ENCODE measurements around the gene KLK13. TPM values are rescaled to one million over a fixed set of nuclear protein-coding genes. Genes with fewer than 3 reads are reported as not detected.

Gene KLK13
- total and polyA plus RNA-seq, 2 of the 8 experiments (the other 6 are each of a cell fraction or from before 2014, with no cell fraction given), result 4.2 to 4.5 TPM

- Histone ChIP-seq H2BK120ac (replicated peaks; ENCODE audit: low read depth, low read length) (no peak overlapping the region), H3K23ac (ENCODE audit: insufficient read length) (no peak overlapping the region), H3K4ac (replicated peaks; ENCODE audit: insufficient read length, low read depth, low read length) (no peak overlapping the region), H3K9me3 (ENCODE audit: insufficient read depth in 2 of 2, low read depth in 1 of 2, low read length in 1 of 2) (no peaks in the 10 kb centered on the region), H2BK20ac (ENCODE audit: low read length) (no peak overlapping the region), H3K23me2 (ENCODE audit: low read depth, low read length) (peaks cover 14% of the 10 kb centered on the region; the same call in 1 of the 2 replicates), H3K36me3 (ENCODE audit: control insufficient read depth in 2 of 4, insufficient read depth in 4 of 4, low read length in 3 of 4) (no peaks in the 10 kb centered on the region), H2AFZ (ENCODE audit: low read length) (peak overlapping the region; percentile 41; the same call in 1 of the 2 replicates), H3K27ac (ENCODE audit: low read depth, low read length) (no peak overlapping the region), H3K4me2 (ENCODE audit: insufficient read depth in 1 of 2, low read depth in 2 of 2, low read length in 2 of 2) (peak overlapping the region; percentile 81 to 93), H3K4me3 (ENCODE audit: extremely low read depth in 1 of 4, insufficient read depth in 2 of 4, low read depth in 3 of 4, low read length in 4 of 4) (peak overlapping the region; percentile 51 to 73 (median 52)), H2BK5ac (ENCODE audit: low read depth, low read length) (no peak overlapping the region; the same call in 1 of the 2 replicates), H3K9ac (replicated peaks in 1 of 4; ENCODE audit: extremely low read depth in 1 of 4, low read depth in 3 of 4, low read length in 3 of 4) (no peak overlapping the region; a peak in 1 of 7 replicates), H4K20me1 (replicated peaks in 1 of 2; ENCODE audit: control insufficient read depth in 1 of 2, insufficient read depth in 2 of 2, low read length in 2 of 2) (no peaks in the 10 kb centered on the region), H3K14ac (ENCODE audit: insufficient read length) (no peak overlapping the region), H2BK15ac (ENCODE audit: low read length) (no peak overlapping the region), H3K56ac (replicated peaks; ENCODE audit: insufficient read length, low read depth, low read length) (no peak overlapping the region), H3K4me1 (replicated peaks in 1 of 4; ENCODE audit: control insufficient read depth in 3 of 4, insufficient read depth in 4 of 4, low read length in 3 of 4) (peaks cover 0 to 7% (median 3%) of the 10 kb centered on the region in 4 experiments; a peak in 5 of 7 replicates), H3K27me3 (replicated peaks in 1 of 4; ENCODE audit: control insufficient read depth in 3 of 4, extremely low read depth in 1 of 4, insufficient read depth in 3 of 4, low read length in 3 of 4) (peaks cover 0 to 30% (median 19%) of the 10 kb centered on the region in 4 experiments; a peak in 5 of 7 replicates), H2BK12ac (ENCODE audit: low read depth, low read length) (peak overlapping the region; percentile 50; the same call in 1 of the 2 replicates), H3K79me1 (ENCODE audit: low read depth, low read length) (no peaks in the 10 kb centered on the region), H4K5ac (ENCODE audit: insufficient read length, low read depth, low read length) (no peak overlapping the region), H3K18ac (ENCODE audit: extremely low read depth, low read length) (peak overlapping the region; percentile 38), H2AK5ac (ENCODE audit: low read depth, low read length) (no peak overlapping the region), H4K8ac (ENCODE audit: extremely low read depth, insufficient read depth, low read length) (peak overlapping the region; percentile 71), H3K79me2 (ENCODE audit: control insufficient read depth in 1 of 2, insufficient read depth in 2 of 2, low read length in 2 of 2) (no peaks in the 10 kb centered on the region), H4K91ac (replicated peaks; ENCODE audit: insufficient read length, low read length) (peak overlapping the region; percentile 36)
- CTCF ChIA-PET (ENCODE audit: partially characterized antibody), result interaction anchor here (0.7 to 15.0 kb wide), 10 partner anchors 9 to 101 kb away, joined by 3 to 269 read pairs (median 4); no protein-coding TSS in a partner anchor
- 3% methylated on average over 29 of the region's 68 CpGs; no CpG with 5 or more reads in 1 of the 2 experiments for WGBS, 2 experiments (ENCODE audit: extremely low coverage in 1 of 2, insufficient coverage in 1 of 2, insufficient read length in 1 of 2, insufficient replicate concordance in 2 of 2, low coverage in 1 of 2, low lambda C conversion rate in 2 of 2, missing lambda C conversion rate in 1 of 2)
- POLR2A ChIA-PET (ENCODE audit: partially characterized antibody), result interaction anchor here (0.6 to 2.8 kb wide), 8 partner anchors 11 to 1981 kb away, joined by 3 to 12 read pairs (median 4); no protein-coding TSS in a partner anchor
- DNase-seq (ENCODE audit: low read depth in 1 of 2, low spot score in 2 of 2), result peak in 1 of 2 experiments; percentile 73
- no peak for FAIRE-seq
- no peak for TF ChIP-seq RNF2 (IDR thresholded peaks at IDR 0.05; ENCODE audit: borderline replicate concordance, low read depth, low read length, missing control alignments, poor library complexity, severe bottlenecking)
- no peak for TF ChIP-seq RFX5 (IDR thresholded peaks at IDR 0.05; ENCODE audit: borderline replicate concordance, low read depth, low read length)
- TF ChIP-seq TEAD4 (IDR thresholded peaks at IDR 0.05; ENCODE audit: low read depth, low read length), result no peak
- TF ChIP-seq RAD21 (IDR thresholded peaks at IDR 0.05 in 1 of 2, conservative IDR thresholded peaks at IDR 0.05 in 1 of 2; ENCODE audit: low read depth in 2 of 2, low read length in 2 of 2), result no peak
- TF ChIP-seq TAF1 (IDR thresholded peaks at IDR 0.05; ENCODE audit: low read depth, low read length), result 0 out of 2 replicates have a peak, but pooled peaks have one; percentile 31
- no peak for TF ChIP-seq TCF12 (IDR thresholded peaks at IDR 0.05; ENCODE audit: low read depth, low read length)
- no peak for TF ChIP-seq SIN3A (conservative IDR thresholded peaks at IDR 0.05 in 1 of 2, IDR thresholded peaks at IDR 0.05 in 1 of 2; ENCODE audit: low read depth in 1 of 2, low read length in 2 of 2)
Measured at GRCh38 chr19:51018745-51019543, 45.9 kb downstream of the KLK13 start.
